ENCODE measurements around the gene SZRD1.

The SZRD1 gene

DNA sequence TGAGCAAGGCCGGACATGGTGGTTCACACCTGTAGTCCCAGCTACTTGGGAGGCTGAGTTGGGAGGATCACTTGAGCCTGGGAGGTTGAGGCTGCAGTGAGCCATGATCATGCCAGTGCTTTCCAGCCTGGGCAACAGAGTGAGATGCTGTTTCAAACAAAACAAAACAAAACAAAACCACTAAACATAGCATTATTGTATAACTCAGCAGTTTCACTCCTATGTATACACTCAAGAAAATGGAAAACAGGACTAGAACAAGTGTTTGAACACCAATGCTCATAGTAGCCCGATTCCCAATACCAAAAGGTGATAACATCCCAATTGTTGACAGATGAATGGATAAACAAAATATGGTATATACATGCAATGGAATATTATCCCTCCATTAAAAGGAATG is 71.5 kb downstream of the SZRD1 start:
- H3K4me2 ChIP-seq (ENCODE audit: low read length), result no peak overlapping the region

DNA sequence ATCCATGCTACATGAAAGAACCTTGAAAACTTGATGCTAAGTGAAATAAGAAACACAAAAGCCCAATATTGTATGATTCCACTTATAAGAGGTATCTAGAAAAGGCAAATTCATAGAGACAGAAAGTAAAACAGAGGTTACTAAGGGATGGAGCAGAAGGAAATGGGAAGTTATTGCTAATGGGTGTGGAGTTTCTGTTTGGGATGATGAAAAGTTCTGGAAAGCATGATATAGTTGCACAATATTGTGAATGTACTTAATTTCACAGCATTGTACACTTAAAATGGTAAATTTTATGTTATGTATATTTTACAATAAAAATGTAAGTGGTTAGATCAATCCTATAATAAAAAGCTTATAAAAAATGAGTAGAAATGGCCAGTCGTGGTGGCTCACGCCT is 71.9 kb downstream of the SZRD1 start:
- Histone ChIP-seq H3K9me2 (replicated peaks; ENCODE audit: control insufficient read depth, low read length) (no peaks in the 10 kb centered on the region), H3K36me3 (ENCODE audit: control insufficient read depth, low read length) (peaks cover 25% of the 10 kb centered on the region), H3K4me1 (ENCODE audit: control insufficient read depth, low read length) (peaks cover 40% of the 10 kb centered on the region), H4K20me1 (ENCODE audit: control insufficient read depth, insufficient read depth, low read depth, low read length) (0 out of 2 replicates have a peak, but pooled peaks cover 5% of the 10 kb centered on the region), H3K27ac (ENCODE audit: low read depth, low read length) (no peak overlapping the region), H3K9me3 (ENCODE audit: control insufficient read depth, insufficient read depth, low read length) (no peaks in the 10 kb centered on the region), H3K27me3 (ENCODE audit: control insufficient read depth, low read length) (no peaks in the 10 kb centered on the region), H3K4me3 (ENCODE audit: low read length) (no peak overlapping the region), H3K4me2 (ENCODE audit: low read length) (no peak overlapping the region), H3F3A (ENCODE audit: control insufficient read depth, insufficient read depth) (peaks cover 9% of the 10 kb centered on the region; the same call in 1 of the 2 replicates), H3K79me2 (ENCODE audit: control insufficient read depth, low read length) (peaks cover 34% of the 10 kb centered on the region)
- no peak for TF ChIP-seq EZH2phosphoT487 (IDR thresholded peaks at IDR 0.05; ENCODE audit: borderline replicate concordance, low read length)
- TF ChIP-seq, protein P1, sequence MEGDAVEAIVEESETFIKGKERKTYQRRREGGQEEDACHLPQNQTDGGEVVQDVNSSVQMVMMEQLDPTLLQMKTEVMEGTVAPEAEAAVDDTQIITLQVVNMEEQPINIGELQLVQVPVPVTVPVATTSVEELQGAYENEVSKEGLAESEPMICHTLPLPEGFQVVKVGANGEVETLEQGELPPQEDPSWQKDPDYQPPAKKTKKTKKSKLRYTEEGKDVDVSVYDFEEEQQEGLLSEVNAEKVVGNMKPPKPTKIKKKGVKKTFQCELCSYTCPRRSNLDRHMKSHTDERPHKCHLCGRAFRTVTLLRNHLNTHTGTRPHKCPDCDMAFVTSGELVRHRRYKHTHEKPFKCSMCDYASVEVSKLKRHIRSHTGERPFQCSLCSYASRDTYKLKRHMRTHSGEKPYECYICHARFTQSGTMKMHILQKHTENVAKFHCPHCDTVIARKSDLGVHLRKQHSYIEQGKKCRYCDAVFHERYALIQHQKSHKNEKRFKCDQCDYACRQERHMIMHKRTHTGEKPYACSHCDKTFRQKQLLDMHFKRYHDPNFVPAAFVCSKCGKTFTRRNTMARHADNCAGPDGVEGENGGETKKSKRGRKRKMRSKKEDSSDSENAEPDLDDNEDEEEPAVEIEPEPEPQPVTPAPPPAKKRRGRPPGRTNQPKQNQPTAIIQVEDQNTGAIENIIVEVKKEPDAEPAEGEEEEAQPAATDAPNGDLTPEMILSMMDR (IDR thresholded peaks at IDR 0.05; ENCODE audit: low read depth, low read length, poor library complexity, severe bottlenecking), result no peak

More for the DNA sequence above, 71.5 kb downstream of the SZRD1 start:
- Histone ChIP-seq H3K36me3 (ENCODE audit: control insufficient read depth, low read length) (peaks cover 21% of the 10 kb centered on the region), H3K4me3 (ENCODE audit: low read length) (no peak overlapping the region), H3F3A (ENCODE audit: control insufficient read depth, insufficient read depth) (peaks cover 9% of the 10 kb centered on the region; the same call in 1 of the 2 replicates), H3K27me3 (ENCODE audit: control insufficient read depth, low read length) (no peaks in the 10 kb centered on the region), H3K9me3 (ENCODE audit: control insufficient read depth, insufficient read depth, low read length) (no peaks in the 10 kb centered on the region), H3K27ac (ENCODE audit: low read depth, low read length) (no peak overlapping the region), H3K9me2 (replicated peaks; ENCODE audit: control insufficient read depth, low read length) (no peaks in the 10 kb centered on the region), H4K20me1 (ENCODE audit: control insufficient read depth, insufficient read depth, low read depth, low read length) (0 out of 2 replicates have a peak, but pooled peaks cover 5% of the 10 kb centered on the region), H3K79me2 (ENCODE audit: control insufficient read depth, low read length) (peaks cover 30% of the 10 kb centered on the region), H3K4me1 (ENCODE audit: control insufficient read depth, low read length) (peaks cover 40% of the 10 kb centered on the region)
- no peak for TF ChIP-seq EZH2phosphoT487 (IDR thresholded peaks at IDR 0.05; ENCODE audit: borderline replicate concordance, low read length)
- TF ChIP-seq, protein P1 (IDR thresholded peaks at IDR 0.05; ENCODE audit: low read depth, low read length, poor library complexity, severe bottlenecking), result no peak

- H3F3A ChIP-seq (ENCODE audit: control insufficient read depth, insufficient read depth), result peaks cover 9% of the 10 kb centered on the region; the same call in 1 of the 2 replicates
- no peaks in the 10 kb centered on the region for H3K27me3 ChIP-seq (ENCODE audit: control insufficient read depth, low read length)
- H3K36me3 ChIP-seq (ENCODE audit: control insufficient read depth, low read length), result peaks cover 35% of the 10 kb centered on the region
- 0 out of 2 replicates have a peak overlapping the region, but pooled peaks have one; percentile 32 for H3K27ac ChIP-seq (ENCODE audit: low read depth, low read length)
- H3K4me2 ChIP-seq (ENCODE audit: low read length), result peak overlapping the region; percentile 76
- H3K4me3 ChIP-seq (ENCODE audit: low read length), result peak overlapping the region; percentile 94
- TF ChIP-seq, protein P1 (IDR thresholded peaks at IDR 0.05; ENCODE audit: low read depth, low read length, poor library complexity, severe bottlenecking), result no peak
- TF ChIP-seq EZH2phosphoT487 (IDR thresholded peaks at IDR 0.05; ENCODE audit: borderline replicate concordance, low read length), result no peak
- peaks cover 41% of the 10 kb centered on the region for H3K79me2 ChIP-seq (ENCODE audit: control insufficient read depth, low read length)
- H3K4me1 ChIP-seq (ENCODE audit: control insufficient read depth, low read length), result peaks cover 38% of the 10 kb centered on the region
- H4K20me1 ChIP-seq (ENCODE audit: control insufficient read depth, insufficient read depth, low read depth, low read length), result 0 out of 2 replicates have a peak, but pooled peaks cover 5% of the 10 kb centered on the region
- H3K9me2 ChIP-seq (replicated peaks; ENCODE audit: control insufficient read depth, low read length), result no peaks in the 10 kb centered on the region
- no peaks in the 10 kb centered on the region for H3K9me3 ChIP-seq (ENCODE audit: control insufficient read depth, insufficient read depth, low read length)
Observed at GRCh38 chr1:16440131-16440469, 73.1 kb downstream of the SZRD1 start.
